Vagina (tissue), 2 donors: Measurements from ENCODE around the gene TREML1.

Experiments used
- POLR2A ChIP-seq, 2 donors: fragments of 450-650 bp; IDR thresholded peaks; one replicate each; pipeline ENCODE4 v1.6.1; 2017; ENCODE audit warnings: antibody characterized with exemption in 2 of 2, mild to moderate bottlenecking in 2 of 2, moderate library complexity in 2 of 2
- TF ChIP-seq, protein P1 (sequence below), 3 experiments: fragments of 450-650 bp in 2 of 3; fragments of 200-600 bp in 1 of 3; sonication (generic) in 1 of 3; IDR thresholded peaks; one replicate each; pipeline ENCODE4 v1.5.1; 2017 to 2019; ENCODE audit warnings: antibody characterized with exemption in 3 of 3, mild to moderate bottlenecking in 2 of 3, moderate library complexity in 2 of 3

DNA sequence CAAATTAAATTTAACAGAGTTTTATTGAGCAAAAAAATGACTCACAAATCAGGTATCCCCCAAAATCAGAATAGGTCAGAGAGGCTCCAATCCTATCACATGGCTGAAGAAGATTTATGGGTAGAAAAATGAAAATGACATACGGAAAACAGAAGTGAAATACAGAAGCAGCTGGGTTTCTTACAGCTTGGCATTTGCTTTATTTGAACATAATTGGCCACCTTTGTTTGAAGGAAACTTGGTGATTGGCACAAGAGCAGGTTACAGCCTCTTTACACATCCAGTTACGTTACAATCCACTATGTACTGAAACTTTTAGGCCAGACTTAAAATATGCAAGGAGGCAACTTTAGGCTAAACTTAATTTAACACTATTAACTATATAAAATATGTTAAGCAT is 20.5 kb upstream of the TREML1 start:
- TF ChIP-seq, protein P1, sequence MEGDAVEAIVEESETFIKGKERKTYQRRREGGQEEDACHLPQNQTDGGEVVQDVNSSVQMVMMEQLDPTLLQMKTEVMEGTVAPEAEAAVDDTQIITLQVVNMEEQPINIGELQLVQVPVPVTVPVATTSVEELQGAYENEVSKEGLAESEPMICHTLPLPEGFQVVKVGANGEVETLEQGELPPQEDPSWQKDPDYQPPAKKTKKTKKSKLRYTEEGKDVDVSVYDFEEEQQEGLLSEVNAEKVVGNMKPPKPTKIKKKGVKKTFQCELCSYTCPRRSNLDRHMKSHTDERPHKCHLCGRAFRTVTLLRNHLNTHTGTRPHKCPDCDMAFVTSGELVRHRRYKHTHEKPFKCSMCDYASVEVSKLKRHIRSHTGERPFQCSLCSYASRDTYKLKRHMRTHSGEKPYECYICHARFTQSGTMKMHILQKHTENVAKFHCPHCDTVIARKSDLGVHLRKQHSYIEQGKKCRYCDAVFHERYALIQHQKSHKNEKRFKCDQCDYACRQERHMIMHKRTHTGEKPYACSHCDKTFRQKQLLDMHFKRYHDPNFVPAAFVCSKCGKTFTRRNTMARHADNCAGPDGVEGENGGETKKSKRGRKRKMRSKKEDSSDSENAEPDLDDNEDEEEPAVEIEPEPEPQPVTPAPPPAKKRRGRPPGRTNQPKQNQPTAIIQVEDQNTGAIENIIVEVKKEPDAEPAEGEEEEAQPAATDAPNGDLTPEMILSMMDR (IDR thresholded peaks at IDR 0.05), result no peak
- TF ChIP-seq POLR2A (IDR thresholded peaks at IDR 0.05), result no peak
